ENCODE results near the gene WDR70.
"Not testable (repeated sequence)": the region's sequence is repeated elsewhere in the genome, so short reads cannot be mapped to it uniquely, and the experiment has no call there.

WDR70 gene

GRCh38 chr5:37771203-37771611, 392.1 kb downstream of the WDR70 start:
- DNase-seq: no peak

- DNase-seq: no peak
Measured at GRCh38 chr5:37771731-37772130, 392.6 kb downstream of the WDR70 start.

GRCh38 chr5:37772255-37772654, 393.1 kb downstream of the WDR70 start:
- DNase-seq: no peak

- DNase-seq: no peak
Measured at GRCh38 chr5:37773809-37774208, 394.7 kb downstream of the WDR70 start.

- peak; percentile 58 for DNase-seq
Measured at GRCh38 chr5:37774912-37775483, 395.9 kb downstream of the WDR70 start.

DNA sequence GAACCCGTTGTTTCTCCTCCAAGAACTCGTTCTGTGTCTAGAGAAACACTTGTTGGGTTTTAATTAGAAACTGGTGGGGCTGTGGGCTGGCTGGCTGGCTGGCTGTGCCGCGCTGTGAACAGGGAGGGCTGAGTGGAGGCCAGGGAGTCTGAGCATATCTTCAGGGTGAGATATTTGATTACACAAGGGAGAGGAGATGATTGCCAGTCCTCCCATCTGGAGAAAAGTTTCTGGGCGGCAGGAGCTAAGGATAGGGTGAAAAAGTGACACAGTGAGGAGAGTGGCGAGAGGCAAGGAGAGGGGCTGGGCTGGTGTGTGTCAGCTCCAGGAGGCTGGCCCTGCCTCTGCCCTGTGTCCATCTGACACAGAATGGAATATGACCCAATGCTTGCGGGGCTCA, 397.7 kb downstream of the WDR70 start:
- DNase-seq: no peak

- no peak for DNase-seq
Measured at GRCh38 chr5:37777432-37778130, 398.5 kb downstream of the WDR70 start.

DNA sequence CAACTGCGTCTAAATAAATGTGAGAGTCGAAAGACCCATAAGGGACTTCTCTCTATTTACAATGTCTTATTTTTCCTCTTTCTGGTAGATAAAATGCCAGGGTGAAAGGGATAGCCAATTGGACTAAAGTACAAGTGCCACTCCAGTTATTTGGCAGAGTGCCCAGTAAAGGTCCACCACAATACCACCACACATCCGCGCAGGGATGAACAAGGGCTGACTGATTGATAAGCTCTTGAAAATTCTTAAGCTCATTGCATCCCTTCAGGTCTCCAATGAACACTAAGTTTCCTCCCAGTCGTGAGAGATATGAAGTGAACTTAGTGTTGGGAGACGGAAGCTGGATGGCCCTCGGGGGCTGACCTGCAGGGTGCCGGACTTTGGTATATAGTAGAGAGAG, 402.3 kb downstream of the WDR70 start:
- not testable (repeated sequence) for DNase-seq

- DNase-seq: no peak
Measured at GRCh38 chr5:37786416-37786815, 407.3 kb downstream of the WDR70 start.

GRCh38 chr5:37786862-37787519, 407.9 kb downstream of the WDR70 start:
- no peak for DNase-seq

- no peak for DNase-seq
Measured at GRCh38 chr5:37787742-37788141, 408.6 kb downstream of the WDR70 start.

DNA sequence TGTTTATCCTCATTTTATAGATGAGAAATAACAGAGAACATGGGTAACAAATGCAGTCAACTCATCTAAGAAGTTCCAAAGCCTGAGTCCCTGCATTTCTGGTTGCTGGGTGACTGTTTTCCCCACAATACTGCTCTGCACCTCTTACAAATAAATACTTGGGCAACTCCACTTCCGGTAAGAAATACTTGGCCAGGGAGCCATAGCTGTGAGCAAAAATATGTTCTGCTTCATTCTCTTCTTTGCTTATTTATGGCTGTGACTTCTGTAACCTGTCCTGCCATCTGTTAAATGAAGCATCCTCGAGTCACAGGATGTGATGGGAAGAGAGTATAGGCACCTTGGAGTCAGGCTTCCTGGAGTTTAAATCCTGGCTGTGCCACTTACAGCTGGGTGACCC, 410.9 kb downstream of the WDR70 start:
- no peak for DNase-seq

- no peak for DNase-seq
Measured at GRCh38 chr5:37791321-37791720, 412.2 kb downstream of the WDR70 start.

DNA sequence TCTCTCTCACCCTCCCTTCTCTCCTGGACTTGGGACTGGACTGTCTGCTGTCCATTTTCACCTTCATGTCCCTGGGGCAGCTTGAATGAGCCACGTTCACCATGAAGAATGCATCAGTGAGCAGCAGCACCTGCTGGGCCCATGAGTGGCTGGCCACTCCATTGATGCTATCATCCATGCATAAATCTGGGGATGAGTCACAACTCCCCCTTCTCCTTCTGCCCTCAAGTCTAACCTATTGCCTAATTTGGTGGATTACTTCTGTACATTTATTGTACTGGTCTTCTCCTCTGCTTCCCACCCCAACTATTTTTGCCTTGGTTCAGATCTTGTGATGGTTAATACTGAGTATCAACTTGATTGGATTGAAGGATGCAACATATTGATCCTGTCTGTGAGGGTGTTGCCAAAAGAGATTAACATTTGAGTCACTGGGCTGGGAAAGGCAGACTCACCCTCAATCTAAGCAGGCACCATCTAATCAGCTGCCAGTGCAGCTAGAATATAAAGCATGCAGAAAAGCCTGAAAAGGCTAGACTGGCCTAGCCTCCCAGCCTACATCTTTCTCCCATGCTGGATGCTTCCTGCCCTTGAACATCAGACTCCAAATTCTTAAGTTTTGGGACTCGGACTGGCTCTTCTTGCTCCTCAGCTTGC, 414.0 kb downstream of the WDR70 start:
- DNase-seq: no peak

- not testable (repeated sequence) for DNase-seq
Measured at GRCh38 chr5:37795292-37795691, 416.2 kb downstream of the WDR70 start.

GRCh38 chr5:37796435-37796834, 417.3 kb downstream of the WDR70 start:
- DNase-seq: not testable (repeated sequence)

DNA sequence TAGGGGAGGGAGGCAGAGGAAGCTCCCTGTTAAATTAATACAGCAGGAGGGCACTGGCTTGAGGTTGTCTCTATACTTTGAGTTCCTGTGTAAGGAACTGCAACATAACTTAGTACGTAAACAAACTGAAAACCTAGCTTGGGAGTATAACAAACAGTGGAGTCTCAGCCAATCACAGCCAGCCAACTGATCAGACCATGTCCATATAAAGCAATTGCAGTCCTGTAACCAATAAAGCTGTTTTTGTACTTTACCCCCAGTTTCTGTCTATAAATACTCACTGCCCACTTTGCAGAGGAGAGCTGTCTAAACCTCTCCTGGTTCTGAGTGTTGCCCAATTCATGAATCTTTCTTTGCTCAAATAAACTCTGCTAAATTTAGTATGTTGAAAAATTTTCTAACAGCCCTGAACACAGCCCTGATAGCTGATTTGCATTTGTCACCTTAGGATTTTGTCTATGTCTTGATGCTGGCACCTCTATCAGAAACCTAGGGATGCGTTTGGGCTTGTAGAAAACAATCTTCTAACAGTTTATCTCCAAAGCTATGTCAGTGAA, 420.8 kb downstream of the WDR70 start:
- no peak for DNase-seq

DNA sequence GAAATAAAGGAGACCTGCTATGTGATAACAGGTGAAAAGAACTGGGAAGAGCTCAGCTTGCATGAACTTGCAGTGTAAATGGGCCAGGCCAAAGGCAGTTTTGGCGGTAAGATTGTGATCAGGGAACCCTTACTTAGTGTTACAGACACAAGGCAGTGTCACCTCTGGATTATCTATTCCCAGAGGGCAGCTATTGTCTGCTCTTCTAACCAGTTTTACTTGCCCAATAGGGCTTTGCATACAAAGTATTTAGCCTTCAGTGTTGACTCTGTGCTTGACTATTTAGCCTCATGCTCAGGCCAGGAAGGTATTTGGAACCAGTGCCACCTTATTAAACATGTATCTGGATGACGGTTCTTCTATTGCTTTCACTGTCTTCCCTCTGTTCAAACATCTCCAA, 422.4 kb downstream of the WDR70 start:
- DNase-seq: no peak

Measured in activated CD4-positive, alpha-beta T cell treated with anti-CD3 and anti-CD28 coated beads for 48 hours (primary cell).